Activated CD4-positive, alpha-beta T cell treated with anti-CD3 and anti-CD28 coated beads for 48 hours (primary cell): ENCODE measurements around the gene EGFLAM.
A peak's percentile ranks its signal among the peaks of the same experiment; 100 is the strongest.

Experiments
- DNase-seq: peaks from one replicate; pipeline ENCODE4 v3.0.0-alpha.2; 2020

EGFLAM gene

DNA sequence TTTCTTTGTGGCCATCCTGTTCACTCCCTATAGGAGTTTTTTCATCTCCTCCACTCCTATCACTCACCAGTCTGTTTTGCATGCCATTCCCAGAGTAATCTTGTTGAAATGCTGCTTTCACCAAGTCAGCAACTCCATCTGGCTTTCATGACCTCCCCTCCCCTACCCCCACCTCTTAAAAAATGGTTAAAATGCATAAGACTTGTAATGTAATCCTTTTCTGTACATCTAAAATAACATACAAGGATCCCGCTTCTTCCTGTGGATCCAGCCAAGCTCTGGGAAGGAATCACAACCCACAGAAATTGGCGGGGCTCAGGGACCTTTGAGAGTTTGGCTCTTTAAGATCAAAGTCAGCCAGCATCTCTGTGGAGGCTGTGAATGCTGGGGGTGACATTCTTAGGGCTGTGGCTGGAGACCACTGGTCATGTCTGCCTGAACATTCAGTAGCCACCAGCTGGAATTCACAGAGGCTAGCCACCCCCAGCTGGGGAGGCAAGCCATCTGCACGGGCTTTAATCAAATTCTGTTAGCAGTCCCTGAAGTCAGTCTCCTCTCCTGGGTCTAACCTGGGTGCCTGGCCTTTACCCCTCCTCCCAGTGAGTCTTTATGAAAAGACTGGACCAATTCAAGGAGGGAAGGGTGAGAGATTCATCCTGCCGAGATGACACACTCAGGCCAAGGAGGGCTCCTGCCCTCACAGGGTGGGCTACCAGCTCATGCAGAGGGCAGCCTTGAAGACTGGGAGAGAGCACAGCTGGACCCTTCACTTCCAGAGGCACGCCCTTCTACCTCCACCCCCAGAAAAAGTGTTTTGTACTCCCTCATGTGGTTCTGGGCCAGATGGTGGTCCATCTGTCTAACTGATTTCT, 165.2 kb downstream of the EGFLAM start:
- no peak for DNase-seq

DNA sequence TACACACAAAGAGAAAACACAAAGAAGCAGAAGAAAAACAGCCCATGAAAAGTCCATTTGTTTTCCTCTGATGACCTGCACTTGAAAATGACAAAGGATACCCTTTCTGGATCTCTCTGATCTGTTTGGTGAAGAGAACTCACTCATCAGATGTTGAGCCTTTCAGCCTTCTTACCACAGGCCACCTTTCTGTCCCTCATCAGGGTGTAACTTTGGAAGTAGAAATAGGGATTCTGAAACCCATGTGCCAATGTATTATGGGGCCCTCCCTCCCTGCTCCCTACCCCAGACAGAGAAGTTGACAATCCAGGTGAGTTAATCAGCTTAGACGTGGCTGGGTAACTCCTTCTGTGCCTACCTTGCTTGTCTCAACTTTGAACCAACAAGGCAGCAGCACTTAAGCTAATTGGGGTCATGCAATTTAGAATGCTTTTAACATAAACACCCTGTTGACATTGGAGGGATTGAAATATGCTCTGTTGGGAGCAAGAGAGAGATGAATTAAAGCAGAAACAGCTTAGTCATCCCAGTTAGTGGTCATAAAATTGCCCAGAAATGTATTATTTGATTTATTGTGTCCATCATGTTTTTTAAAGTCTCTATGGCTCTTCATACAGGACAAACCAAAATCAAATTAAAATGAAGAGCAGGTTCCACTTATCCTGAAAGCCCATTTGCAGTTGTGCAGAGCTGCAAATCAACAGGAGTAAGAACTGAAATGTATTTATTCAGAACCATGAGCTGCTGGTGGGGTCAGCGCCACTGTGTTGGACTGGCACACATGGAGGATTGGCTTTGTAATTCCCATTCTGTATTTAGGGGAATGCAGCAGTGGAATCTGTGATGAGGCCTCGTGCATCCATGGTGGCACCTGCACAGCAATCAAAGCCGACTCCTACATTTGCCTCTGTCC, 166.0 kb downstream of the EGFLAM start:
- DNase-seq: no peak

DNA sequence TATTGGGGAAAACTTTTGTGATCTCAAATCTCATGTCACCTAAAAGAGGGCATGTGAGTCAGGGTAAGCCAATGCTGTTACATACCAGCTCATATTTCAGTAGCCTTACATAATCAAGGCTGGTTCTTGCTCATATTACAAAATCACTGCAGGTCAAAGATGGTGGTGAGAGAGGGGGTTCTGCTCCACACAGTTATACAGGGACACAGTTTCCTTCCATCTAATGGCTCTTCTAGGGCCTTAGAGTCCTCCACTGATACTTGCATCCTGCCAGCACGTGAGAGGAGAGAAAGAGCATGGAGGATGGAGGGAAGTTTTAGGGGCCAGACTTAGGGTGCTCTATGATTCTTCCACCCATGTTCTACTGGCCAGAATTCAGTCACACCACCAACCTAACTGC, 168.1 kb downstream of the EGFLAM start:
- DNase-seq: no peak

DNA sequence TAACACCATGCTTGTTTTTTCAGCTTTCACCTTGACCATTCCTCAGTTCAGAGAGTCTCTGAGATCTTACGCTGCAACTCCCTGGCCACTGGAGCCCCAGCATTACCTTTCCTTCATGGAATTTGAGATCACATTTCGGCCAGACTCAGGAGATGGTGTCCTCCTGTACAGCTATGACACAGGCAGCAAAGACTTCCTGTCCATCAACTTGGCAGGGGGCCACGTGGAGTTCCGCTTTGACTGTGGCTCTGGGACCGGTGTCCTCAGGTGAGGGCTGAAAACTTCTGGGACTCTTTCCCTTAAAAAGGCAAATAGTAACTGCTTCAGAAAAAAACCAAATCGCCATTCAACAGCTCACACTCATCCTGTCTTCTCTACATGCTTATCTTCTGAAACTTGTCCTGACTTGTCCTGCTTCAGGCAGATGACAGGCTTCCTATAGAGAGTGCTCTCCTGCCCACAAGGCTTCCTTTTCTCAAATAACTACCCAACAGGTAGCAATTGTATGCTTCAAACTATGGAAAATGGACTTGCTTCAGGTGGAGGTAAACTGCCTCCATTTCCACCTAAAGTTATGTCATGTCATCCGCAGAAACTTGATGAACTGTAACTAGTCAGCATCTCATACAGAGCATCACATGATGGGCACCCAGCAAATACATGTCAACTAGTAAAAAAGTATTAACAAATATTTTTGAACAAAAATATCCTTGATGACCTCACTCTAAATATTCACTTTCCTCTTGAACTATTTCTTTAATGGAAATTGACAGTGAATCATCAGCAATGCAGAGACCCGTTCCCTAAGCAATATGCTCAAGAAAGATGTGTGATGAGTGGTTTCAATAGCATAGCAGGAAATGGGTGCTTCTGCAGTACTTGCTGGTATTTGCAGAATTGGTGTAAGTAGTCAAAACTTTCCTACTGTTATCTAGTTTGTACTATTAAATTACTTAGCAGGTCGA, 168.9 kb downstream of the EGFLAM start:
- no peak for DNase-seq

DNA sequence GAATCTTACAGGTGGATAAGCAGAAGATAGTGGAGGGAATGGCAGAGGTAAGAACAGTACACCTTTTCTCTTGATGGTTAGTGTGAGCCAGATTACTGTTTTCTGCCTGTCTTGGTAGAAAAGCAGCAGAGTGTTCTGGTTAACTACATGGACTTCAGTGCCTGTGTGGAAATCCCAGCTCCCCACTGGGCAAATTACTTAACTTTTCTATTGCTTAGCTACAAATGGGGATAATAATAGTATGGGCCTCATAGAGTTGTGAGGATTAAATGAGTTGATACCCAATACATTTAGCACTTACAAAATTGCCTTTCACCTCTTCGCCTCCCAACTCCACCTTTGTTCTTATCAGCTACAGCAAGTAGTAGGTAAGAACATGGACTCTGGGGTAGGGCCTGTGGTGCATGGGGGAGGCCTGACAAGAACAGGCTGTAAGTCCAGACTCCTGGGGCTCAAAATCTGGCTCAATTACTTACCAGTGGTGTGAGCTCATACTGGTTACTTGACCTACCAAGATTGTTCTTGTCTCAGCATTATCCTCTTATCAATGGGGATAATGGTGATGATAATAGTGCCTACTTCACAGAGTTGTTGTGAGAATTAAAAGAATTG, 173.0 kb downstream of the EGFLAM start:
- no peak for DNase-seq

DNA sequence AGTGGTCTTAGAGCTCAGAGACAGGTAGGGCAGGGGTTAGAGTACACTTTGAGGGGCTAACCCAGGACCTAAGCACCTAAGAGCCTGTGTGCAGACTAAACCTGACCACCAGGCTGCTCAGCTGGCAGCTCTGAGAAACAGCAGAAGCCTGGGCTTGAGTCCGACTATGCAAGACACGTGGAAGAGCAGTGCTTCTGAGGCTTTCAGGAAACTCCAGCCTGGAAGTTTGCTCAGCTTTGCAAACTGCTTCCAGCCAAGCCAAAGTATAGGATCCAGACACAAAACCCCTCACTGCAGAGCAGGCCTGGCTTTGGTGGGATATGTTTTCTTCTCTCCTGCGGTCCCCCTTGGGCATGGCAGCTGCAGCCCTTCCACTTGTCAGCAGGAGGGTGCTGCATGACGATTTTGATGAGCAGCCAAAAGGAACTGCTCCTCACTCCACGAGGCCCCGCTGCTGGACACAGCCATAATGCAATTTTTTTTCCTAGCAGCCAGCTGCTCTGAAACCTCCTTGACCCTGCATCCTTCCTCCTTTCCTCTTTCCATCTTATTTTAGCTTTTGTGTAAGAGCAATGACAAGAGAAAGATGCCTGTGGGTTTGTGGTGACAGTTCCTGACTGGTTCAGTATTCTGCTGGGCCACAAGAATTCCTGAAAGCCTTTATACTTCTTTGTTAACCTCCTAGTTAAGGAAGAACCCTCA, 175.0 kb downstream of the EGFLAM start:
- no peak for DNase-seq

DNA sequence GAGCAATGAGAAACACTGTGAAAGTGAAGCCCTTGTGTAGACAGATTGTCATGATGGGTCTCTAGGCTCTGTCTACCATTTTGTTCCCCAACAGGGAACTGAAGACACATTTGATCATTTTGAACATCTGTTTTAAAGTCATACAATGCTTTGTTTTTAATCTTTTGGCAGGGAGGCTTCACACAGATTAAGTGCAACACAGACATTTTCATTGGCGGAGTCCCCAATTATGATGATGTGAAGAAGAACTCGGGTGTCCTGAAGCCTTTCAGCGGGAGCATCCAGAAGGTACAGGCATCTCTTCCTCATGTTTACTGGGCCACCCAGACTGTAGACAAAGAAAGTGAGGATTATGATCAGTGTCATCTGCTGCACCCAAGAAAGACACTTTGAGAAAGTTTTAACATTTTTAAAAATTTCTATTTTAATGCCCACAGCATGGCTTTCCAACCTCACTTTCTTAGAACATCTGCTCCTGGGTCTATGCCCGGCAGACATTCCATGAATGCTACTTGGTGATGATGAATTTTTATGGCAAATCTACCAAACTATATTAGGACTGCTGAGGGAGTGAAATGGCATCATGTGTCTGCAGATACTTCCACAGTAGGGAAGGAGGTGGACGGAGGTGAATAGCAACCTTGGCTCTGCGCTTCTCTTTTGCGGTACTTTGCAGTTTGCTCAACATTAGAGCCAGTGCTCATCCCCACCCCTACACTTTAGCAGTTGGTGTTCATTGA, 176.8 kb downstream of the EGFLAM start:
- no peak for DNase-seq

DNA sequence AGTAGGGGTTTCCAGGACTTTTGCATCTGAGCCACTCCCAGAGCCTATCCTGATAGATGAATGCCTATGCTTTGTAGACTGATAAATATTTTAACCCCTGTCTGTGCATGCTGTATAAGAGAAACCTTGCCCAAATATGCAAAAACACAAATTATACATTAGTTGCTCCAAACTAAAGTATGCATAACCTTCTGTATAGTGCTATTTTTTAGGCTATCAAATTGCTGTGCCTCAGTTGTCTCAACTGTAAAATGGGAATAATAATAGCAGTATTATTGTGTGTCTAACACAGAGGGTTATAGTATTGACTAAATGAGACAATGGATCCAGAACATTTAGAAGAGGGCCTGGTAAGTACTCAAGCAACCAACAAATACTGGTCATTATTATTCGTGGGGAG, 180.4 kb downstream of the EGFLAM start:
- no peak for DNase-seq

DNA sequence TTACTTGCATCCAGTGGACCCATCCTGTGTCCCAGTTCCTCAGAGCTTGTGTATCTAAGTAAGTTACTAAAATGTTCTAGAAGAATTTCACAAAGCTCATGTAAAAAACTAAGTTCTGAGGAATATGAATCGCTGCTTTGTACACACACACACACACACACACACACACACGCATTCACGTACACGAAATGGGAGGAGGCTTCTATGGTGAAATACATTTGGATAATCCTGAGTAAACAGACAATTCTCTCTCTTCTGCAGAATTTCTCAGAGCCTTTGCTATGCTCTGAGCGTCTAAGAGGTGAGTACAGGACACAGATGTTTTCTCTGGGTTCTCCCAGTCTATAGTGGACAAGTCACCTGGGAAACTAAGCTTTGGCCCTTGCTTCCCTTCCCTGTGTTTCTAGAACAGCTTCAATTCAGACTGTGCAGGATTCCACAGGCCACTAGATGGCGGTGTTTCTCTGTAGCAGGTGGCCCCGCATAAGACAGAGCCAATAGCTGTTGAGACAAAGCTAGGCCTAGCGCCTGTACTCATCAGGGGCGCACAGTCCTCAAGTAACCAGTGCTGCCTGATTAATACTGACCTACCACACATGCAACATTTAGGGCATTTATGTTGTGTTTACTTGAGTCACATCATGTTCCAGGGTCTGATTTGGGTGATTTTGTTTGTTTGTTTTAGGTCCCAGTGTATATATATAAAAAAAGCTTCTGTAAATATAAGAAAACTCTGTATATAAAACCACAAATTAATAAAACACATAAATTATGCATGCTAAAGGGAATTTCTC, 183.3 kb downstream of the EGFLAM start:
- peak; percentile 86 for DNase-seq

DNA sequence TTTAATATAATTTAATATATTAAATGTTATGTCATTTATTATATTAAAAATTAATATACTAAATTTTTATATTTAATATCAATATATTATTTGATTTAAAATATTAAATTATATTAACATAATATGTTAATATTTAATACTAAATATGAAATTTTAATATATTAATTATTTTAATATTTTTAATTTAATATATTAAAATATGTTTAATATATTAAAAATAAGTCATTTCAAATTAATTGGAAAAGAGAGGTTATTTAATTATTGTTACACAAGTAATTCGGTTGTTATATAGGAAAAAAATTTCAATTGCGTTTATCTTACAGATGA, 183.9 kb downstream of the EGFLAM start:
- DNase-seq: no peak

DNA sequence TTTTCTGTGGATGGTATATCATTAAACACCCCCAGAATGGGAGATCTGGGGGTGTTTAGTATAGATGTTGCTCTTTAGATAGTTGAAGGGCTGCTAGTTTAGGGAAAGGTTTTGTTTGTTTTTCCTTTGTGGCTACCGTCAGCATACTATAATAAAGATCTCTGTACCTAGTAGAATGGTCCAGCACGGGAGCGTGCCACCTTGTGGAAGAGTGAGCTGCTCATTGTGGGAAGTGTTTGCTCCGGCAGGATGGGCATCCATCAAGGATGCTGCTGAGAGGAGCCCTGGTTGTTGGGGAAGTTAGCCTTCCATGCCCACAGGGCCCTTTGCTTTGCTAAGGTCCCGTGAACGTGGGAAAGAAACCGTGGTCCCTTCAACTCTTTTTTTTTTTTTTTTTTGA, 185.0 kb downstream of the EGFLAM start:
- DNase-seq: no peak

DNA sequence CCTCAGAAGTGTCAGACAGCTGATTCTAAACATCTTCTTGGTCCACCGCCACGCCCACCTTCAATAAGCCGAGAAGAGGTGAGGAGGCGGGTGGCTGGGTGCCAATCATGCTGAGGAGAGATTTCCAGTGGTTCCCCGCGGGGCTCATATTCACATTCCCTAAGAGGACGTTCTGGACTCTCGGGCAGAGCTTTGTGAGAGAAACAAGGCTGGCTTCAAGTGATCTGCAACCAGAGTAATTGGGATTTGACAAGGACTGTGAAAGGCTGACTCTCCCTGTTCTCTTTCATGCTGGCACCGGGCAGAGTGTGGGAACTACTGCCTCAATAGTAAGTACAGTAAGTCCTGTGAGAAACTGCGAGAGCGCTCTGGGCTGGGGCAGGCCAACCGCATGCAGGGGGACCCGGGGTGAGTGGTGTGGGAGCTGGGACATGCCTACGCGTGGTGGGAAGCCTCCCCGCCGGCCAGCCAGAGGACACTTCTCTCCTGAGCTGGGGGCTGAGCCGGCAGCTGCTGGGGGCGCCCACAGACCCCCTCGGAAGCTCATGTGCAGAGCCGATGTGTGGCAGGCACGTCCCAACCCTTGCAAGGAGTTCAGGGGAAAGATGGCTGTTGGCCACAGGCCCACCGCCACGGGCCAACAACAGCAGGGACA, 187.1 kb downstream of the EGFLAM start:
- no peak for DNase-seq

DNA sequence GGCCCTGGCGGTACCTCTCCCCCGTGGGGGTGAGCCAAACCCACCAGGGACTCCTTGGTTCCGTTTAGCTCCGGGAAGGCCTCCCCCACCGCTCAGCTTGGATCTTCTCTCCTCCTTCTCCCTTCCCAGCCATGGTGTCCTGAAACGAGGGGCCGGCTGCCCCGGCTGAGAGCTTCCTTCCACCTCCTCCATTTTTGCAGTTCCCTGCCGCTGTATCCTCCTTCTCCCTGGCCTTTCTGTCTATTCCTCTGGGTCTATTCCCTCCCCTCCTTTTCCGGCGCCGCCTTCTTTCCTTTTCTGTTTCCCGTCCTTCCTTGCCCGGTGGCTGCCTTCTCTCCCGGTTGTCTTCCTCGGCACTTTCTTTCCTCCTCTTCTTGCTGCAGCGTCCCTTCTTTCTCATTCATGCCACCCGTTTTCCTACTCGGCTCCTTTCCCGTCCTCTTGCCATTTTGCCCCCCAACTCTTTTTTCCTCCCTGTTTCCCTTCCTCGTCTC, 187.7 kb downstream of the EGFLAM start:
- no peak for DNase-seq

DNA sequence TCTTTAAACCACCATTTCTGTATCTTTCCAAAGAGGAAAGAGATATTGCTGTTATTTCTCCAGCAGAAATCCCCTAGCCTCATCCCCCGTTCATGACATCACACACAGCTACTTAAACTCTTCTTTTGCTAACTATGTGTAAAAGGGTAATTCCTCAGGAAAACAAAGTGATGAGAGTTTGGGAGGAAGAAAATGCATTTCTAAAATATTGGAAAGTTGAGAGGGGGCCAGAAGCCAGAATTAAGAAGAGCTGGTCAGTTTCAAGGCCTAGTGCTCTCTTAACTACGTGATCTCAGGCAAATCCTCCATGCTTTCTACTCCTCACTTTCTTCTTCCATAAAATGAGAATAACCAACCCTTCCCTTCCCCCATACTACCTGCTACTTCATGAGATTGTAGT, 188.7 kb downstream of the EGFLAM start:
- no peak for DNase-seq

DNA sequence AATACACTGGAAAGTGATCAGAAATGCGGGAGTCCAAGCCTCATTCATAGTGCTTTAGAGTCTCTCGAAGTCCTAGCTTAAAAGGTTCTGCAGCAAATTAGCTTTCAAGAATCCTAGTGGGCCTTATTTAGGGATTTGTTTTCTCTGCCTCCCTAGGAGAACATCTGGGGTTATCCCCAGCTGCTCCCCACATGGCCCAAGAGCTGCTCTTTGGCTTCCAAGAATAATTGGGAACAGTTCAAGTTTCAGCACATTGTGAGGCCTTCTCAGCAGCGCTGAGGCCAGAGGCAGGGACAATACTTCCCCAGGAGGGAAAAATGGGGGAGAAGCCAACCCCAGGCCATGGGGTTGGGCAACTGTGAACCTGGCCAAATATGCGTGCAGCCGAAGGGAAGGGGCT, 189.4 kb downstream of the EGFLAM start:
- no peak for DNase-seq

DNA sequence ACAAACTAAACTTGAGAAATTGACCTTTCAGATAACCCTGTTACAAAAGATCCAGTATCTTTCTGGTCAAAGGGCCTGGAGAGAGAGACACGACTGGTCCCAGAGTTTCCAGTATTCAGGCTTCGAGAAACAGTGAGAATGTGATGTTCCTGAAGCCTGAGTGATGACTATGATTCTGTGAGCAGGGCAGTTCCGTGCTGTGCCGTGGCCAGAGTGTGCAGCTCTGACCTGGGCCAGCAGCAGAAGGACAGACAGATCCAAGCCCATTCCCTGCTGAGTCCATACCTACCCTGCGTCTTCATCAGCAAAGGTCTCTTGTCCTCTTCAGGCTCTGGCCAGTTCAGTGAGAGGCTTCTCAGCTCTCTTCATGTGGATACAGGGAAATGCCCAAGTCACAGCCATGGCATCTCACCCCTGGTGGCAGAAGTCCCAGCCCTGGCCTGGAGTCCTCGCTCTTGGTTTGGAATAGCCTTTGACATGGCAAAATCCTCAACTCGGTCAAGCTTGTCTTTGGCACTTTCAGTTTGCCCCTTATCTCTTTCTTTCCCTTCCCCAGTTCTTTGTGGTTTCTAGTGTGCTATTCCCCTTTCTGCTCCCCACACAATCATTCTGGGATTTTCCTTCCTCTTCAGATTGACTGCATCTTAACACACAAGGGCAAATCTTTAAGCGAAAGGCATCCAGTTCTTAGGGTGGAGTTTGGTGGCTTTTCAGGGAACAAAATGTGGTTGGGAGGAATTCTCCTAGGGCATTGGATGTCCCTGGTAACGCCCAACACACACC, 190.4 kb downstream of the EGFLAM start:
- DNase-seq: no peak

DNA sequence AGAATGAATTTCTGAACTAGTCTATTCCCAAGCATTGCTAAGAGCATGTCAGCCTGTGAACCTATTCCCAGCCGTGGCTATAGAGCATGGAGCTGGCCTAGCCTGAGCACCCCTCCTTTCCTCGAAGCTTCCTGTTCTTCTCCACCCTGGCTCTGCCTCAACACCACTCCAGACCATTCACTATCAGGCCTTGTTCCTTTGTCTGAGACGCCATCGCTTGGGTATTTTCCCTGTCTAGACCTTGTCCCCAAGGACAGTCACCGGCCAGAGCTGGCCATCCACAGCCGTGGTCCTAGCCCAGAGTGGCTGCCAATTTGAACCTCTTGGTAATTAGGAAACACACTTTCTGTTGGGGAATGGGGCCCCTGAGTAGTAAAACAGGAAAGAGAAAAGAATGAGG, 192.3 kb downstream of the EGFLAM start:
- no peak for DNase-seq

DNA sequence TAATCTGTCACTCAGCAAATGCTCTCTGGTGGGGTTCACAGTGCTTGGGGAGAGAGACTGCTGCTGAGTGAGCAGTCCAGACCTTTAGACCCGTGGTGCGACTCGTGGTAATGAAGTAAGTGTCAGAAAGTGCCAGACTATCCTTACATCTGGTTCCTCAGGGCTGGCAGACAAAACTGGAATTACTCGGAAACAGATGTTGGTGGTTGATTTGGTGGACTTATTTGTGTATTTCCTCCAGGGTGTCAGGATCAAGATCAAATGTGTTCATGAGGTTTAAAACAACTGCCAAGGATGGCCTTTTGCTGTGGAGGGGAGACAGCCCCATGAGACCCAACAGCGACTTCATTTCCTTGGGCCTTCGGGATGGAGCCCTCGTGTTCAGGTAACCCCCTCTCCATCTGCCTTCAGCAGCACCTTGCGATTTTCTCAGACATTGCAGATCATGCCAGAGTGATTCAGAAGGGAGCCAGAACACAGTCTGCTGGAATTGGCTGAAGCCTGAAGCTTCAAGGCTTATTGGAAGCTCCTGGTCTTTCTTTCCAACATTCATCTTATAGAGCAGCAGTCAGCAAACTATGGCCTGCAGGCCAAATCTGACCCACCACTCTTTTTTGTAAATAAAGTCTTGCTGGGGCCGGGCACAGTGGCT, 192.8 kb downstream of the EGFLAM start:
- no peak for DNase-seq
